Measurements from ENCODE around the gene DEPDC5.

The DEPDC5 gene

GRCh38 chr22:31929167-31929930, 175.5 kb downstream of the DEPDC5 start:
- no peak for DNase-seq

GRCh38 chr22:31932863-31933262, 179.0 kb downstream of the DEPDC5 start:
- DNase-seq, result no peak

- no peak for DNase-seq
These were observed 179.6 kb downstream of the DEPDC5 start for GRCh38 chr22:31933406-31933805.

GRCh38 chr22:31933816-31934482, 180.1 kb downstream of the DEPDC5 start:
- DNase-seq, result no peak

GRCh38 chr22:31935961-31936635, 182.3 kb downstream of the DEPDC5 start:
- DNase-seq, result no peak

- DNase-seq, result no peak
These were observed 183.5 kb downstream of the DEPDC5 start for GRCh38 chr22:31937341-31937740.

- no peak for DNase-seq
These were observed 184.5 kb downstream of the DEPDC5 start for GRCh38 chr22:31938296-31938695.

- DNase-seq, result no peak
These were observed 186.7 kb downstream of the DEPDC5 start for GRCh38 chr22:31940506-31940905.

- no peak for DNase-seq
These were observed 188.3 kb downstream of the DEPDC5 start for GRCh38 chr22:31942091-31942490.

- no peak for DNase-seq
These were observed 189.6 kb downstream of the DEPDC5 start for GRCh38 chr22:31943206-31943977.

GRCh38 chr22:31943978-31944699, 190.3 kb downstream of the DEPDC5 start, which contains the start of gene YWHAH:
TSS of gene YWHAH (plus strand) at chr22:31944535. CDS start at chr22:31944734, 199 bp downstream.
- DNase-seq, result peak; percentile 97

GRCh38 chr22:31944700-31945442, 191.1 kb downstream of the DEPDC5 start:
- DNase-seq, result peak; percentile 44

- DNase-seq, result peak; percentile 42
These were observed 191.6 kb downstream of the DEPDC5 start for GRCh38 chr22:31945443-31945855.

GRCh38 chr22:31945971-31946680, 192.3 kb downstream of the DEPDC5 start:
- no peak for DNase-seq

- peak; percentile 54 for DNase-seq
These were observed 193.5 kb downstream of the DEPDC5 start for GRCh38 chr22:31947296-31947695.

- no peak for DNase-seq
These were observed 194.2 kb downstream of the DEPDC5 start for GRCh38 chr22:31948002-31948401.

GRCh38 chr22:31950226-31950625, 196.4 kb downstream of the DEPDC5 start:
- DNase-seq, result no peak

GRCh38 chr22:31951194-31952093, 197.6 kb downstream of the DEPDC5 start:
- peak; percentile 51 for DNase-seq

GRCh38 chr22:31952094-31952401, 198.2 kb downstream of the DEPDC5 start:
- DNase-seq, result no peak

- no peak for DNase-seq
These were observed 198.7 kb downstream of the DEPDC5 start for GRCh38 chr22:31952472-31952871.

All from activated CD4-positive, alpha-beta T cell treated with anti-CD3 and anti-CD28 coated beads, Interleukin-2, Interleukin-6, amounts not matched to agents 100 ng/mL and 50 ng/mL, durations not matched to agents 16 hours and 8 hours (primary cell).